ENCODE measurements around the gene ANKRD12.

Gene ANKRD12

DNA sequence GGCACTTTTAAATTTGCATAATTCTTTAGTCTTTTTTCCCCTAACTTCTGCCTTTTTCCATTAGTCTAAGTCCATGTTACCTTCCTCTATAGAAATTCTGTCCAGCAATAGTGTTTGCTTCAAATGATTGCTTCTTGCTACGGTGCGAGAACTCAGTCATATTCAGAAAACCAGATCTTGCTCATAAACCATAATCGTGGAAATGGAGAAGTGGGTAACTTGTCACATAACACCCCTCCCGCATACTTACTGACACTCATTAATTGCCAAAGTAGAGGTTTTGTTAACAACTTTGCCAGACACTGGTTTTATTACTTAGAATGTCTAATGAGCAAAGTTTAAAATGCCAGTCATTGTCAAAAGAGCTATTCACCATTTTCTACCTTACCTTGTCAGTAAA, 103.7 kb downstream of the ANKRD12 start:
- Histone ChIP-seq H4K20me1 (ENCODE audit: low read depth, low read length) (no peaks in the 10 kb centered on the region), H3F3A (ENCODE audit: insufficient read depth) (no peaks in the 10 kb centered on the region), H3K4me2 (ENCODE audit: low read depth, low read length, poor library complexity, severe bottlenecking) (no peak overlapping the region), H3K9me3 (ENCODE audit: insufficient read depth, low read length) (no peaks in the 10 kb centered on the region), H3K9me2 (replicated peaks; ENCODE audit: insufficient read depth, low read length) (no peaks in the 10 kb centered on the region), H3K36me3 (ENCODE audit: low read length) (0 out of 2 replicates have a peak, but pooled peaks cover 8% of the 10 kb centered on the region), H3K27me3 (ENCODE audit: low read length) (no peaks in the 10 kb centered on the region), H3K79me2 (ENCODE audit: insufficient read depth, low read length) (no peaks in the 10 kb centered on the region), H3K27ac (ENCODE audit: low read depth, low read length) (no peak overlapping the region), H2AFZ (ENCODE audit: low read depth, low read length, severe bottlenecking) (no peak overlapping the region), H3K4me3 (ENCODE audit: insufficient read depth, low read length, poor library complexity, severe bottlenecking) (no peak overlapping the region), H3K9ac (ENCODE audit: low read length) (no peak overlapping the region)
- no peak for TF ChIP-seq EZH2phosphoT487 (conservative IDR thresholded peaks at IDR 0.05; ENCODE audit: low read length)
- TF ChIP-seq, protein P1, sequence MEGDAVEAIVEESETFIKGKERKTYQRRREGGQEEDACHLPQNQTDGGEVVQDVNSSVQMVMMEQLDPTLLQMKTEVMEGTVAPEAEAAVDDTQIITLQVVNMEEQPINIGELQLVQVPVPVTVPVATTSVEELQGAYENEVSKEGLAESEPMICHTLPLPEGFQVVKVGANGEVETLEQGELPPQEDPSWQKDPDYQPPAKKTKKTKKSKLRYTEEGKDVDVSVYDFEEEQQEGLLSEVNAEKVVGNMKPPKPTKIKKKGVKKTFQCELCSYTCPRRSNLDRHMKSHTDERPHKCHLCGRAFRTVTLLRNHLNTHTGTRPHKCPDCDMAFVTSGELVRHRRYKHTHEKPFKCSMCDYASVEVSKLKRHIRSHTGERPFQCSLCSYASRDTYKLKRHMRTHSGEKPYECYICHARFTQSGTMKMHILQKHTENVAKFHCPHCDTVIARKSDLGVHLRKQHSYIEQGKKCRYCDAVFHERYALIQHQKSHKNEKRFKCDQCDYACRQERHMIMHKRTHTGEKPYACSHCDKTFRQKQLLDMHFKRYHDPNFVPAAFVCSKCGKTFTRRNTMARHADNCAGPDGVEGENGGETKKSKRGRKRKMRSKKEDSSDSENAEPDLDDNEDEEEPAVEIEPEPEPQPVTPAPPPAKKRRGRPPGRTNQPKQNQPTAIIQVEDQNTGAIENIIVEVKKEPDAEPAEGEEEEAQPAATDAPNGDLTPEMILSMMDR (IDR thresholded peaks at IDR 0.05; ENCODE audit: insufficient read depth, low read length, poor library complexity, severe bottlenecking) = no peak

DNA sequence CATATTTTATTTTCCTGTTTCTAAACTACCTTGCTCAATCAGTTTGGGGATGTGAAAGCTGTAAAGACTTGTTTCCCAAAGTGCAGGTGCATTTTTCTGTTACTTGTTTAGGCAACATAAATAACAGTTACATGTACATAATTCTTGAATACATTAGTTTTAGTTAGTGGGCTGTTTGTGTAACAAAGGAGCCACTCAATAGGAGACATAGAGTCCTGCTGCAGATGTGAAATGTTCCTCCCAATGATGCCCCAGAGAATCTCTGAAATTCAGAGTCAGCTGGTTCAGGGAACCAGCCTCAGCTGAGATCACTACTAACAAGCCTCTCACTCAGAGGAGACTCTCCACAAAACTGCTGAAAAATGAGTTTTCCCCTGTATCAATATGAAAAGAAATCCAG, 106.4 kb downstream of the ANKRD12 start:
- Histone ChIP-seq H3K36me3 (ENCODE audit: low read length) (0 out of 2 replicates have a peak, but pooled peaks cover 8% of the 10 kb centered on the region), H3K27ac (ENCODE audit: low read depth, low read length) (no peak overlapping the region), H3K4me3 (ENCODE audit: insufficient read depth, low read length, poor library complexity, severe bottlenecking) (no peak overlapping the region), H3K79me2 (ENCODE audit: insufficient read depth, low read length) (no peaks in the 10 kb centered on the region), H3K4me2 (ENCODE audit: low read depth, low read length, poor library complexity, severe bottlenecking) (no peak overlapping the region), H2AFZ (ENCODE audit: low read depth, low read length, severe bottlenecking) (no peak overlapping the region), H3K9me3 (ENCODE audit: insufficient read depth, low read length) (no peaks in the 10 kb centered on the region), H3F3A (ENCODE audit: insufficient read depth) (no peaks in the 10 kb centered on the region), H3K27me3 (ENCODE audit: low read length) (no peaks in the 10 kb centered on the region), H3K9me2 (replicated peaks; ENCODE audit: insufficient read depth, low read length) (no peaks in the 10 kb centered on the region), H4K20me1 (ENCODE audit: low read depth, low read length) (no peaks in the 10 kb centered on the region), H3K9ac (ENCODE audit: low read length) (no peak overlapping the region)
- TF ChIP-seq, protein P1 (IDR thresholded peaks at IDR 0.05; ENCODE audit: insufficient read depth, low read length, poor library complexity, severe bottlenecking) = no peak
- TF ChIP-seq EZH2phosphoT487 (conservative IDR thresholded peaks at IDR 0.05; ENCODE audit: low read length) = no peak

DNA sequence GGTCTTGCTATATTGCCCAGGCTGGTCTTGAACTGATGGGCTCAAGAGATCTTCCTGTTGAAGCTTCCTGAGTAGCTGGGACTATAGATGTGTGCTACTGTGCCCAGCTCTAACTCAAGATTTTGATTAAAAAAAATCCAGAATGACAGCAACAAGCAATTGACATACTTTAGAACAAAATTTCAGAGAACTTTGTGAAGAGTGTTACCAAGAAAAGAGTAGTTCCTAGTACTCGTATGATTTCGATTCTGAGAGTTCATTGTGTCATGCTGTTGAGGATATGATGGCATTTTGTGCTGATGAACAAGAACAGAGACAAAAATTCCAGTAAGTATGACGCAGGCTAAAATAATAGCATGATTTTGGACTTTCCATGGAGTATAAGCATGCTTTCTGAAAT, 107.8 kb downstream of the ANKRD12 start:
- TF ChIP-seq, protein P1 (IDR thresholded peaks at IDR 0.05; ENCODE audit: insufficient read depth, low read length, poor library complexity, severe bottlenecking) = no peak
- no peak for TF ChIP-seq EZH2phosphoT487 (conservative IDR thresholded peaks at IDR 0.05; ENCODE audit: low read length)
- H4K20me1 ChIP-seq (ENCODE audit: low read depth, low read length) = no peaks in the 10 kb centered on the region
- H3F3A ChIP-seq (ENCODE audit: insufficient read depth) = no peaks in the 10 kb centered on the region
- no peak overlapping the region for H3K4me3 ChIP-seq (ENCODE audit: insufficient read depth, low read length, poor library complexity, severe bottlenecking)
- 0 out of 2 replicates have a peak, but pooled peaks cover 7% of the 10 kb centered on the region for H3K36me3 ChIP-seq (ENCODE audit: low read length)
- H2AFZ ChIP-seq (ENCODE audit: low read depth, low read length, severe bottlenecking) = no peak overlapping the region
- H3K9me3 ChIP-seq (ENCODE audit: insufficient read depth, low read length) = no peaks in the 10 kb centered on the region
- H3K27ac ChIP-seq (ENCODE audit: low read depth, low read length) = no peak overlapping the region
- H3K27me3 ChIP-seq (ENCODE audit: low read length) = no peaks in the 10 kb centered on the region
- no peak overlapping the region for H3K9ac ChIP-seq (ENCODE audit: low read length)
- no peak overlapping the region for H3K4me2 ChIP-seq (ENCODE audit: low read depth, low read length, poor library complexity, severe bottlenecking)
- no peaks in the 10 kb centered on the region for H3K9me2 ChIP-seq (replicated peaks; ENCODE audit: insufficient read depth, low read length)
- H3K79me2 ChIP-seq (ENCODE audit: insufficient read depth, low read length) = no peaks in the 10 kb centered on the region
